ENCODE data around the gene ST6GALNAC6.
"Not testable (repeated sequence)": the region's sequence is repeated elsewhere in the genome, so short reads cannot be mapped to it uniquely, and the experiment has no call there.

ST6GALNAC6 gene

GRCh38 chr9:127873223-127873691 is 26.1 kb downstream of the ST6GALNAC6 start:
- no peak for DNase-seq (ENCODE audit: low read depth in 2 of 2)

GRCh38 chr9:127872369-127873222 is 26.8 kb downstream of the ST6GALNAC6 start:
- DNase-seq (ENCODE audit: low read depth in 2 of 2), result no peak

- DNase-seq (ENCODE audit: low read depth in 2 of 2), result no peak
Observed at GRCh38 chr9:127871531-127871930, 27.9 kb downstream of the ST6GALNAC6 start.

GRCh38 chr9:127870887-127871286 is 28.5 kb downstream of the ST6GALNAC6 start:
- no peak for DNase-seq (ENCODE audit: low read depth in 2 of 2)

- DNase-seq (ENCODE audit: low read depth in 2 of 2), result not testable (repeated sequence)
Observed at GRCh38 chr9:127870153-127870491, 29.3 kb downstream of the ST6GALNAC6 start.

- peak; percentile 64 to 70 for DNase-seq (ENCODE audit: low read depth in 2 of 2)
Observed at GRCh38 chr9:127869310-127870152, 29.9 kb downstream of the ST6GALNAC6 start.

- no peak for DNase-seq (ENCODE audit: low read depth in 2 of 2)
Observed at GRCh38 chr9:127868278-127868902, 31.0 kb downstream of the ST6GALNAC6 start.

- no peak for DNase-seq (ENCODE audit: low read depth in 2 of 2)
Observed at GRCh38 chr9:127867356-127868277, 31.8 kb downstream of the ST6GALNAC6 start.

- DNase-seq (ENCODE audit: low read depth in 2 of 2), result no peak
Observed at GRCh38 chr9:127866535-127866934, 32.9 kb downstream of the ST6GALNAC6 start.

GRCh38 chr9:127865645-127866464 is 33.5 kb downstream of the ST6GALNAC6 start:
- DNase-seq (ENCODE audit: low read depth in 2 of 2), result peak in 1 of 2 donors; percentile 28

- DNase-seq (ENCODE audit: low read depth in 2 of 2), result no peak
Observed at GRCh38 chr9:127863191-127863621, 36.2 kb downstream of the ST6GALNAC6 start.

GRCh38 chr9:127862075-127863011 is 37.1 kb downstream of the ST6GALNAC6 start:
- DNase-seq (ENCODE audit: low read depth in 2 of 2), result peak in 1 of 2 donors; percentile 19

- DNase-seq (ENCODE audit: low read depth in 2 of 2), result no peak
Observed at GRCh38 chr9:127860779-127861178, 38.6 kb downstream of the ST6GALNAC6 start.

GRCh38 chr9:127860260-127860659 is 39.1 kb downstream of the ST6GALNAC6 start:
- no peak for DNase-seq (ENCODE audit: low read depth in 2 of 2)

- DNase-seq (ENCODE audit: low read depth in 2 of 2), result no peak
Observed at GRCh38 chr9:127858041-127858512, 41.3 kb downstream of the ST6GALNAC6 start.

GRCh38 chr9:127857278-127857677 is 42.1 kb downstream of the ST6GALNAC6 start:
- no peak for DNase-seq (ENCODE audit: low read depth in 2 of 2)

- DNase-seq (ENCODE audit: low read depth in 2 of 2), result no peak
Observed at GRCh38 chr9:127856729-127857116, 42.7 kb downstream of the ST6GALNAC6 start.

GRCh38 chr9:127856094-127856728 is 43.2 kb downstream of the ST6GALNAC6 start:
- no peak for DNase-seq (ENCODE audit: low read depth in 2 of 2)

All from stimulated activated CD8-positive, alpha-beta memory T cell treated with anti-CD3 and anti-CD28 coated beads, Interleukin-15, amount 100 ng/mL, for 48 hours (primary cell).